Stimulated activated memory B cell treated with anti-CD40 and anti-IgM and Interleukin-4, amounts not matched to agents 10 μg/mL and 1 μg/mL and 100 μg/mL, for 72 hours (primary cell): ENCODE measurements around the gene GPD1.
"Not testable (repeated sequence)": the region's sequence is repeated elsewhere in the genome, so short reads cannot be mapped to it uniquely, and the experiment has no call there.

Experiments
- ATAC-seq: fragments of 150-1000 bp; cut with Tn5 transposase; 2 replicates; pipeline ENCODE4 v1.10.0; 2021
- H3K27ac Mint-ChIP-seq: one replicate; pipeline ENCODE4 v1.8.0; 2022; ENCODE audit warnings: mild to moderate bottlenecking, mixed read lengths
- H3K27me3 Mint-ChIP-seq: one replicate; pipeline ENCODE4 v1.8.0; 2022; ENCODE audit warnings: mixed read lengths
- H3K36me3 Mint-ChIP-seq: one replicate; pipeline ENCODE4 v1.8.0; 2022; ENCODE audit warnings: mixed read lengths
- H3K4me1 Mint-ChIP-seq: one replicate; pipeline ENCODE4 v1.8.0; 2022; ENCODE audit warnings: mixed read lengths
- H3K4me3 Mint-ChIP-seq: one replicate; pipeline ENCODE4 v1.8.0; 2022; ENCODE audit warnings: mild to moderate bottlenecking, moderate library complexity, mixed read lengths
- H3K9me3 Mint-ChIP-seq: one replicate; pipeline ENCODE4 v1.8.0; 2022; ENCODE audit warnings: mixed read lengths

The GPD1 gene

DNA sequence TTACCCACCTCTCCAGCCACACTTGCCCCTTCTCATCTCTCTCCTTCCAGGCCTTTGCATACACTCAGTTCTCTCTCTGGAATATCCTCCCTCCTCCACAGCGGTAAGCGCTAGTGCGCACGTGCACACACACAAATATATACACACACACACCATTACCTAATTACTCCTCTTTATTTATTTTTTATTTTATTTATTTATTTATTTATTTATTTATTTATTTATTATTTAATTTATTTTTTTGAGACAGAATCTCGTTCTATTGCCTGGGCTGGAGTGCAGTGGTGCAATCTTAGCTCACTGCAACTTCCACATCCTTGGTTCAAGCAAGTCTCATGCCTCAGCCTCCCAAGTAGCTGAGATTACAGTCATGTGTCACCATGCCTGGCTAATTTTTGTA is 34.7 kb upstream of the GPD1 start:
- Mint-ChIP-seq H3K27me3 (peaks cover 23% of the 10 kb centered on the region), H3K4me3 (no peak overlapping the region), H3K4me1 (peaks cover 10% of the 10 kb centered on the region), H3K27ac (no peak overlapping the region), H3K36me3 (no peaks in the 10 kb centered on the region), H3K9me3 (no peaks in the 10 kb centered on the region)
- no peak for ATAC-seq

DNA sequence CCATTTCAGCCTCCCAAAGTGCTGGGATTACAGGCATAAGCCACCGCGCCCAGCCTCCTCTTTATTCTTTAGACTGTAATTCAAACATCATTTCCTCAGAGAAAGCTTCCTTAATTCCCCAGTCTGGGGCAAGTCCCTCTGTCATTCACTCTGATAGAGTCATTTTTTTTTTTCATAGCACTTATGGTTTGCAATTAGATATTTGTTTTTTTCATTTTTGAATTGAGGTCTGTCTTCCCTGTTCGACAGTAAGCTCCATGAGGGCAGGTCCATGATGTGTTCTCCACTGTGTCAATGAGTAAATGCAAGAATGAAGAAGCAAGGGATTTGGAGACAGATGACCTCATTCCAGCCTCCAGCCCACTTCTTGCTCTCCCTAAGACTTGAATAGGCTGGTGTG is 34.3 kb upstream of the GPD1 start:
- no peaks in the 10 kb centered on the region for H3K36me3 Mint-ChIP-seq
- no peak for ATAC-seq
- H3K27me3 Mint-ChIP-seq = peaks cover 18% of the 10 kb centered on the region
- no peak overlapping the region for H3K27ac Mint-ChIP-seq
- no peak overlapping the region for H3K4me3 Mint-ChIP-seq
- H3K4me1 Mint-ChIP-seq = peaks cover 10% of the 10 kb centered on the region
- no peaks in the 10 kb centered on the region for H3K9me3 Mint-ChIP-seq

DNA sequence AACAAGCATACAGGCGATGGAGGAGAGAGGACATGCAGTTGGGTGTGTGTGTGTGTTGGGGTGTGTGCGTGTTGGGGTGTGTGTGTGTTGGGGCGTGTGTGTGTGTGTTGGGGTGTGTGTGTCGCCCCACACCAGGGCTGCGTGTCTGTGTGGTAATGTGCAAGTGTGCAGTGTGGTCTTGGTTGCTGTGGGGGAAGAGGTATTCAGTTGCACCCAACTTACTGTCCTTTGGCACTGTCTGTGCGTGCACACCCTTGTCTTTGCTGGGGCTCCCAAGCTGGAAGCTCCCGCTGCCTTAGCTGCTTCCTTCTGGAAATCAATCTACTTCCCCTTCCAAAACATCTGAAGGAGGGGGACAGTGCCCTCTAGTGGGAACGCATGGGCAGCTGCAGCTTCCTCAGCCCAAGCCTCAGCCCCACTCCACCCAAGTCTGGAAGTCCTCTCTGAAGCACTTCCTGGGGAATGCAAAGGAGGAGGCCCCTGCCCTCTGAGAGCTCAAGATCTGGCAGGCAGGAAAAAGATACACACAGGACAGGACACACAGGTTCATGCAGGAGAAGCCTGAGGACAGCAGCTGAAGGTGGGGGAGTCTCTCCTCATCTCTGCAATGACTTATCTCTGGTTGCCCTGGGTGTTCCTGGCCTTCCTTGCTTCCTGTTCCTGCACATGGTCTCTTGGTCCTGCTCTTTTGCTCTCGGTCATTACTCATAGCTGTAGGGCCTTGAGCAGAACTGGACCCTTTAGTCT is 33.3 kb upstream of the GPD1 start:
- Mint-ChIP-seq H3K36me3 (no peaks in the 10 kb centered on the region), H3K27ac (no peak overlapping the region)

DNA sequence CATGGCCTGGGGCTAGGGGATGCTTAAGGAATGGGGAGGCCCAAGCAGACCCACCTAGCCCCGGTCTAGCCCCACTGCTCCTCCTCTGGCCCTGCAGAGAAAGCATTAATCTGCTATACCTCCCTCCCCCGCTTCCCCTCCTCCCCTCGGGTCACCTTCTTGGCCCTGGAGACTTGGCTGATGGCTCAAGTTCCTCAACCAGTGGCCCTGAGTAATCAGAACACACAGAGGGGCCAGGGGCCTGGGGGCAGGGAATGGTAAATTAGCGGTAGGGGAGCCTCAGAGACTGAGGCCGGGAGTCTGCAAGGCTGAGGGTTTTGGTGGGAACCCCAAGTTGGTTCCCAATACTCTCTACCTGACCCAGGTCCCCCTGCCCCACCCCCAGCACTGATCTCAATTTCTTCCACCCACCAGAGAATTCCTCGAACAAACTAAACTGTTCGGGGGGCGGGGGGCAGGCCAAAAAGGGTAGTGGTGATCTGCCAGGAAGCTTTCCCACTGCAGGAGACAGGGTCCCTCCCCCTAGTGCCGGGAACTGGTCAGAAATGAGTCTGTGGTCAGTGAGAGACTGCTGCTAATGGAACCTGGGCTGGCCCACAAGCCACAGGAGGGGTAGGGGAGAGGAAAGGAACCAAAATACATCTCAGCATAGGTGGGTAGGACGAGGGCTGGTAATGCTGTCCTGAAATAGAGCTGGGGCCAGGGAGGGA is 31.5 kb upstream of the GPD1 start:
- Mint-ChIP-seq H3K27me3 (peaks cover 21% of the 10 kb centered on the region), H3K27ac (no peak overlapping the region), H3K36me3 (no peaks in the 10 kb centered on the region), H3K9me3 (no peaks in the 10 kb centered on the region), H3K4me3 (no peak overlapping the region), H3K4me1 (peaks cover 16% of the 10 kb centered on the region)
- no peak for ATAC-seq

More for the DNA sequence above, 33.3 kb upstream of the GPD1 start:
- H3K4me3 Mint-ChIP-seq = no peak overlapping the region
- peak; percentile 60 for ATAC-seq
- H3K9me3 Mint-ChIP-seq = no peaks in the 10 kb centered on the region
- H3K4me1 Mint-ChIP-seq = peaks cover 16% of the 10 kb centered on the region
- H3K27me3 Mint-ChIP-seq = peaks cover 17% of the 10 kb centered on the region

DNA sequence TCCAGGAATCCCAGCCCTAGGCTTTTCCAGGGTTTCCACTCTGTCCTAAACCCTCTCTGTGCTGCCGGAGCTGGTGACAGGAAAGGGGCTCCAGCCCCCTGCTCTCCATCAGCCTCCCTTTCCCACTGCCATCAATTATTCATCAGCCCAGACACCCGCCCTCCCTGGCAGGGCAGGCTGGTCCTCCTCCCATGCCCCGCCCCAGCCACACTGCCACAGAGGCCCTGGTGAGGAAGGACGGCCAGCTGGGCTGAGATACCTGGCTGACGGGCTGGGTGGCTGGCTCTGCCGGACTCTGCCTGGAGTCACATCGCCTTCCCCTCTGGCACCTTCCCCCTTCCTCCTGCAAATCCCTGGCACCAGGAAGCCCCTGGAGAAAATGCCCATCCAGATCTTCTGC is 30.6 kb upstream of the GPD1 start:
- Mint-ChIP-seq H3K9me3 (no peaks in the 10 kb centered on the region), H3K27me3 (peaks cover 28% of the 10 kb centered on the region), H3K4me1 (peaks cover 16% of the 10 kb centered on the region), H3K36me3 (no peaks in the 10 kb centered on the region), H3K27ac (no peak overlapping the region), H3K4me3 (no peak overlapping the region)
- no peak for ATAC-seq

DNA sequence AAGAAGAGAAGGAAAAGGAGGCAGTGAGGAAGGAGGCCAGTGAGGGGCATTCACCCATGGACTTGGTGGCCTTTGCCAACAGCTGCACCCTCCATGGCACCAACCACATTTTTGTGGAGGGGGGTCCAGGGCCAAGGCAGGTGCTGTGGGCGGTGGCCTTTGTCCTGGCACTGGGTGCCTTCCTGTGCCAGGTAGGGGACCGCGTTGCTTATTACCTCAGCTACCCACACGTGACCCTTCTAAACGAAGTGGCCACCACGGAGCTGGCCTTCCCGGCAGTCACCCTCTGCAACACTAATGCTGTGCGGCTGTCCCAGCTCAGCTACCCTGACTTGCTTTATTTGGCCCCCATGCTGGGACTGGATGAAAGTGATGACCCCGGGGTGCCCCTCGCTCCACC is 30.1 kb upstream of the GPD1 start:
- peaks cover 16% of the 10 kb centered on the region for H3K4me1 Mint-ChIP-seq
- H3K4me3 Mint-ChIP-seq = no peak overlapping the region
- ATAC-seq = no peak
- H3K27ac Mint-ChIP-seq = no peak overlapping the region
- peaks cover 28% of the 10 kb centered on the region for H3K27me3 Mint-ChIP-seq
- H3K9me3 Mint-ChIP-seq = no peaks in the 10 kb centered on the region
- H3K36me3 Mint-ChIP-seq = no peaks in the 10 kb centered on the region

DNA sequence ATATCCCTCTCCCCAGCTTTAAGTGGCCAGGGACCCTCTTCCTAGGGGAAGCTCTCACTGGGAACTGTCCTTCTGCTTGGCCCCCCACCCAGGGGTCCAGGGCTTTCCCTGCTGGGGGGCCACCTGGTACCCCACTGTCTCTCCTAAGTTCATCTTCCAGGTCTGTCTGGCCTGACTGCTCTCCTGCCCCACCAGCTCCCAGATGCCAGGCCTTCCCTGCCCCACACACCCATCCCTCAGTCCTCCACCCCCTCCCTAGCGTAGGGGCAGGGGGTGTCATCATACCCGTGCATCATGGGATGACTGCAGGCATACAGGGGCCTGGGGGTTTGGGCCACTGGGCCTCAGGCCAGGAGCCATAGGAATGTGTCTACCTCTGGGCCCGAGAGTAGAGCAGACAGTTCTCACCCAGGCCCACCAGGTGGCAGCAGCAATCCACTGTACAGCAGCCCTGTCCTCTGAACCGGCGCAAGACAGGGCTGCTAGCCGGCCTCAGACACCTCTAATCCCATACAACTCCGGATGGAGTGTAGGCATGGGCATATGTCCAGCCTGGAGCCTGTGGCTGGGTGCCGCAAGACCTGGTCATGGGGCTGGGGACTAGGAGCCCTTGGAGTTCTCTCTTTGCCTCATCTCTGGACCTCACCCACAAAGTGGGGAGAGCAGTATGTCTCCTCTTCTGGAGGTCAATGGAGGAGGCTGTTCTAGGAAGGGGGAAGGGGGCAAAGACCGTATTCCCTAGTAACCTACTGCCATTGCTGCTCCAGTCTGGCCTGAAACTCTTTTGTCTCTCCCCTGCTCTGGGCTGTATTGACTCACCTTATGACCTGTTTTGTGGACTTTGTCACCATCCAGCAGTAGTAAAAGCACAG is 28.6 kb upstream of the GPD1 start:
- Mint-ChIP-seq H3K9me3 (no peaks in the 10 kb centered on the region), H3K27ac (peak overlapping the region; percentile 61), H3K4me3 (no peak overlapping the region), H3K27me3 (peaks cover 28% of the 10 kb centered on the region), H3K4me1 (peaks cover 12% of the 10 kb centered on the region), H3K36me3 (no peaks in the 10 kb centered on the region)
- ATAC-seq = peak; percentile 90

DNA sequence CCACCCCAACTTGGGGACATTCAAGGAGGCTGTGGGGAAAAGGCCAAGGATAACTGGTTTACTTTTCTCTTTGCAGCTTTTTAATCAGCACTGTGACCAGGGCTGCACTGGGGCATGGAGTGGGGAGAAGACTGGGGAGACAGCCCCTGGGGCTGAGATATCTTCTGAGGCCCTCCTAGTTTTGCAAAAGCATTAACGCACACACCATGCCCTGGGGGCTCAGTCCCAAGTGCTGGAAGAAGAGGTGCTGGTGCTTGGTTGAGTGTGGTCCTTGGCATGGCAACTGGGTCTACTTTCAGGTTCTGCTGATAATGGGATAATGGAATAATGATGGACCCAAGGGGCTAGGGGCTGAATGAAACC is 28.0 kb upstream of the GPD1 start:
- Mint-ChIP-seq H3K4me1 (peaks cover 6% of the 10 kb centered on the region), H3K4me3 (no peak overlapping the region), H3K36me3 (no peaks in the 10 kb centered on the region), H3K27me3 (peaks cover 28% of the 10 kb centered on the region), H3K27ac (no peak overlapping the region), H3K9me3 (no peaks in the 10 kb centered on the region)
- no peak for ATAC-seq

DNA sequence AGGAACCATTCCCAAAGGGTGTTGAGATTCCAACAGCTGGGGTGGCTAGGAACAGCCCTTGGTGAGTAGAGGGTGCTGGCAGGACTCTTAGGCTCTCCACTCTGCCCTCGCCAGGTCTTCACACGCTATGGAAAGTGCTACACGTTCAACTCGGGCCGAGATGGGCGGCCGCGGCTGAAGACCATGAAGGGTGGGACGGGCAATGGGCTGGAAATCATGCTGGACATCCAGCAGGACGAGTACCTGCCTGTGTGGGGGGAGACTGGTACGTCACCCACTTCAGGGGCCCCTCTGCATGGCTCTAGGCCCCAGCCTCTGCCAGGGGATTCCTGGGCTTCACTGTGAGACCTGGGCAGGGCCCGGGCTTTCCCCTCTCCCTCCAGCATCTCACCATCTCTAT is 26.7 kb upstream of the GPD1 start:
- Mint-ChIP-seq H3K4me1 (peaks cover 10% of the 10 kb centered on the region), H3K36me3 (no peaks in the 10 kb centered on the region), H3K9me3 (no peaks in the 10 kb centered on the region), H3K27me3 (peaks cover 28% of the 10 kb centered on the region), H3K4me3 (no peak overlapping the region), H3K27ac (peak overlapping the region; percentile 11)
- ATAC-seq = no peak

DNA sequence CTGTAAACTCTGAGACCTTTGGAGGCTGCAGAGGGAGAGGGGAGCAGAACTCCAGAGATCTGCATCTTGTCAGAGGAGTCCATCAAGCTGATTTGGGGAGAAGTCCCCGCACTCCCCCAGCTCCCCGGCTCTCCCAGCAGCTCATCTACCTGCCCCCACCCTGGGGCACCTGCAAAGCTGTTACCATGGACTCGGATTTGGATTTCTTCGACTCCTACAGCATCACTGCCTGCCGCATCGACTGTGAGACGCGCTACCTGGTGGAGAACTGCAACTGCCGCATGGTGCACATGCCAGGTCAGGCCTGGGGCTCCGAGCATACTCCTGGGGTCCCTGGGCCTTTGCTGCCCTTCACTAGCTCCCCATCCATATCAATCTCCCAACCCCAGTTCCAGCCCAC is 25.5 kb upstream of the GPD1 start:
- no peak overlapping the region for H3K27ac Mint-ChIP-seq
- no peak for ATAC-seq
- H3K36me3 Mint-ChIP-seq = no peaks in the 10 kb centered on the region
- no peak overlapping the region for H3K4me3 Mint-ChIP-seq
- no peaks in the 10 kb centered on the region for H3K9me3 Mint-ChIP-seq
- H3K27me3 Mint-ChIP-seq = peaks cover 19% of the 10 kb centered on the region
- H3K4me1 Mint-ChIP-seq = peaks cover 11% of the 10 kb centered on the region

DNA sequence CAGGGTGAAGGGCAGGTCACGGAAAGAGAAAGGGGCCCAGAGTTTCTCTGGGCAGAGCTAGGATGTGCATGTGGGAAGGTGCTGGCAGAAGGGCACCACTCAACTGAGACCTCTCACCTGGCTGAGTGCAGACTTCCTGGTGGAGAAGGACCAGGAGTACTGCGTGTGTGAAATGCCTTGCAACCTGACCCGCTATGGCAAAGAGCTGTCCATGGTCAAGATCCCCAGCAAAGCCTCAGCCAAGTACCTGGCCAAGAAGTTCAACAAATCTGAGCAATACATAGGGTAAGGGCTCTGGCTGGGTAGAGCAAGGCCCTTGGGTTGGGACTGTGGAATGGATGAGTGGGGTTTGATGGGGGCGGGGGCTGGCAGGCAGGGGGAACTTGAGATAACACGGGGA is 24.0 kb upstream of the GPD1 start:
- peaks cover 16% of the 10 kb centered on the region for H3K4me1 Mint-ChIP-seq
- no peak for ATAC-seq
- no peaks in the 10 kb centered on the region for H3K9me3 Mint-ChIP-seq
- H3K36me3 Mint-ChIP-seq = no peaks in the 10 kb centered on the region
- H3K27ac Mint-ChIP-seq = no peak overlapping the region
- H3K27me3 Mint-ChIP-seq = peaks cover 11% of the 10 kb centered on the region
- H3K4me3 Mint-ChIP-seq = no peak overlapping the region

DNA sequence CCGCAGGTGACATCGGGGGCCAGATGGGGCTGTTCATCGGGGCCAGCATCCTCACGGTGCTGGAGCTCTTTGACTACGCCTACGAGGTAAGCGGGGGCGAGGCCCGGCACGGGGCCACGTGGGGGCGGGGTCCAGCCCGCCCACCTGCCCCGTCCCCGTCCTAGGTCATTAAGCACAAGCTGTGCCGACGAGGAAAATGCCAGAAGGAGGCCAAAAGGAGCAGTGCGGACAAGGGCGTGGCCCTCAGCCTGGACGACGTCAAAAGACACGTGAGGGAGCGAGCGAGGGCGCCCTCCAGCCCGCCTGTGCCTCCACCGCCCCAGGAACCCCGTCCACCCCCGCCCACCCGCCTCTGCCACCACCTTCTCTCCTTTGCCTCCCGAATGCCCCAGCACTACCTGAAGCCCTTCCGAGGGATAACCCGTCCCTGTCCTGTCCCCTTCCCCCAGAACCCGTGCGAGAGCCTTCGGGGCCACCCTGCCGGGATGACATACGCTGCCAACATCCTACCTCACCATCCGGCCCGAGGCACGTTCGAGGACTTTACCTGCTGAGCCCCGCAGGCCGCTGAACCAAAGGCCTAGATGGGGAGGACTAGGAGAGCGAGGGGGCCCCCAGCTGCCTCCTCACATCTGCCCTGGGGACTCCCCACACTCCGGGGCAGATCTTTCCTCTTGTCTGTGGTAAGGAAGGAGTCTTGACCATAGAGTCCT is 22.6 kb upstream of the GPD1 start:
- H3K4me3 Mint-ChIP-seq = peak overlapping the region; percentile 50
- no peaks in the 10 kb centered on the region for H3K36me3 Mint-ChIP-seq
- no peaks in the 10 kb centered on the region for H3K9me3 Mint-ChIP-seq
- peak overlapping the region; percentile 80 for H3K27ac Mint-ChIP-seq
- peaks cover 11% of the 10 kb centered on the region for H3K27me3 Mint-ChIP-seq
- no peak for ATAC-seq
- H3K4me1 Mint-ChIP-seq = peaks cover 21% of the 10 kb centered on the region

DNA sequence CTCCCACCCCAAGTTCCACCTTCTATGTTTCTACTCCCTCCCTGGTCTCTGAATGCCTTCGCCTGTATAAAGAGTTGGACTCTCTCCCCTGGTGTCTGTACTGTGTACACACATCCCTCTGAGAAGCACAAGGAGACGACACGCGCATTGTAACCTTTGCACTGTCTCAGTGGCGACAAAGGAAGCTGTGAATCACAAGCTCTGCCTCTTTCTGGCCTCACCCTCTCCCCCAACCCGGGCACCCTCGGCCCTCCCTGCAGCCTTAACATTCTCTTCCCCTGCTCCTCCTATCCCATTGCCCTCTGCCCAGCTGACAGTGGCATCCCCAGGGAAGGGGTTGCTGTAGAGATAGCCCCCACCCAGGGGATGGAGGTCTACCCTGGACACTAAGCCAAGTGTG is 21.2 kb upstream of the GPD1 start:
- Mint-ChIP-seq H3K27me3 (peaks cover 5% of the 10 kb centered on the region), H3K27ac (peak overlapping the region; percentile 80), H3K4me3 (no peak overlapping the region), H3K9me3 (no peaks in the 10 kb centered on the region), H3K4me1 (peaks cover 34% of the 10 kb centered on the region), H3K36me3 (peaks cover 8% of the 10 kb centered on the region)
- no peak for ATAC-seq

DNA sequence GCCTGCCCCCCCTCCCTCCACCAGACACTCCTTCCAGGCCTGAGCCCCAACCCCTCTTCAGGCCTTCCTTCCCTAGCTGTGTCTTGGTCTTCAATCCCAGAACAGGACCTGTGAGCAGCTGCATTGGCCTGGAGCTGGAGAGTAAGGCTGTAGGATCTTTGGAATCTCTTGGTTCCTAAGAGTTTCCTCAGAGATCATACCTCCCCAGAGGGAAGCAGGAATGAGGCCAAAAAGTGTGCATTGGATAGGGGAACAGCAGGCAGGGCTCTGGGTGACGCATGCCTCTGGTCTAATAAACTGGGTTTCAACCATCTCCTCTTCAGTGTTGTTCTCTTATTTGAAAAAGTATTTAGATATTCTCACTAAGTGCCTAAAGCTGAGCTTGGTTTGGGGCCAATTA is 20.5 kb upstream of the GPD1 start:
- ATAC-seq = no peak
- Mint-ChIP-seq H3K27me3 (no peaks in the 10 kb centered on the region), H3K27ac (peak overlapping the region; percentile 86), H3K9me3 (no peaks in the 10 kb centered on the region), H3K4me1 (peaks cover 41% of the 10 kb centered on the region), H3K36me3 (peaks cover 15% of the 10 kb centered on the region), H3K4me3 (peak overlapping the region; percentile 74)

DNA sequence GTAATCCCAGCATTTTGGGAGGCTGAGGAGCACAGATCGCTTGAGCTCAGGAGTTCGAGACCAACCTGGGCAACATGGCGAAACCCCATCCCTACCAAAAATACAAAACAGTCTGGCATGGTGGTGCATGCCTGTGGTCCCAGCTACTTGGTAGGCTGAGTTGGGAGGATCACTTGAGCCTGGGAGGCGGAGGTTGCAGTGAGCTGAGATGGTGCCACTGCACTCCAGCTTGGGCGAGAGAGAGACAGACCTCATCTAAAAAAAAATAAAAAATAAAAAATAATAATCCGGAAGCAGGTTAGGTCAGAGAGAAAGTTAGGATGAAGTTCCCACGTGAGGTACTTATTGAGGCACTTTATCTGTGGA is 19.4 kb upstream of the GPD1 start:
- ATAC-seq, H3K9me3 Mint-ChIP-seq, H3K27me3 Mint-ChIP-seq: not testable (repeated sequence)
- H3K27ac Mint-ChIP-seq = peak overlapping the region; percentile 95
- H3K4me3 Mint-ChIP-seq = peak overlapping the region; percentile 88
- peaks cover 23% of the 10 kb centered on the region for H3K36me3 Mint-ChIP-seq
- H3K4me1 Mint-ChIP-seq = peaks cover 48% of the 10 kb centered on the region
